ENCODE data around the gene TINAGL1. TPM values are rescaled to one million over a fixed set of nuclear protein-coding genes. Genes with fewer than 3 reads are reported as not detected.

Gene TINAGL1
- total and polyA plus RNA-seq, 2 donors (not counting 3 experiments of a cell fraction or from before 2014, with no cell fraction given), result 312 to 477 TPM

DNA sequence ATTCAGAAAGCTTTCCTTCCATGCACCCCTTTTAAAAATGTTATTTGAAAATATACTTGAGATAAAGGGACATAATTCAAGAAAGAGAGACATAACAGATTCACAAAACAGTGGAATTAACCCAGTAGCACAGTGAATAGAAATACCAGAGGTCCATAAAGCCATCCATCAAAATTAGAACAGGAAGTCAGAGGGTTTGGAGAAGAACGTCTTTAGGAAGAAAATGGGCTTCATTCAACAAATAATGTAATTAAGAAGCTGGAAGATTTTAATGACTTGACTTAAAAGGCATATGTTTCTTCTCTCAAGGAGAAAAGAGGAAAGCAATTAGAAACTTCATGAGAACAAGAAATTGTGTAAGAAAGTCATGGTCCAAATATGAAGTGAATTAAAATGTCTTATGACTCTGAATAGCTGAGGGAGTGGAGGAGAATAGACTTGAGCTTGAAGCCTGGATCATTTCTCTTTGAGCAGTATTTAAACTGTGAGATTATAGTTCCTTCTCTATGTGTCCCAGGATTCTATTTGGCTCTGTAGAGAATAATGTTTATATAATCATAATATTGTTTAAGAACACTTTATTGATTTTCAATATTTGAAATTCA, 33.3 kb downstream of the TINAGL1 start:
- intact Hi-C loops (cut with micrococcal nuclease), result loop anchor here (10.0 kb wide), 1 partner anchor 215 kb away; no protein-coding TSS in a partner anchor

More for the DNA sequence above, 33.3 kb downstream of the TINAGL1 start:
- no peaks in the 10 kb centered on the region for H3K79me2 ChIP-seq (ENCODE audit: control insufficient read depth, insufficient read depth, low read length)
- no peak overlapping the region for H3K4me2 ChIP-seq (ENCODE audit: insufficient read depth, low read length)
- H3K27me3 ChIP-seq (ENCODE audit: control insufficient read depth in 2 of 2, insufficient read depth in 2 of 2, low read length in 2 of 2), result peaks cover 0 to 2% of the 10 kb centered on the region in 2 experiments
- dilution Hi-C loops (cut with MboI; ENCODE audit: extremely low pct_ligation_motif_present, low sequenced_read_pairs), result no loop called here
- CTCF ChIA-PET, result interaction anchor here (1.3 to 4.6 kb wide), 2 partner anchors 9 to 13 kb away, joined by 3 to 15 read pairs; no protein-coding TSS in a partner anchor
- H3K36me3 ChIP-seq (ENCODE audit: control insufficient read depth in 2 of 2, extremely low read depth in 1 of 2, insufficient read depth in 2 of 2, low read length in 2 of 2), result no peaks in the 10 kb centered on the region
- no peaks in the 10 kb centered on the region for H4K20me1 ChIP-seq (replicated peaks; ENCODE audit: control insufficient read depth, extremely low read depth, insufficient read depth, low read length)
- no peaks in the 10 kb centered on the region for H3K9me1 ChIP-seq (replicated peaks; ENCODE audit: control insufficient read depth, extremely low read depth, insufficient read depth, low read length)
- no peak for FAIRE-seq
- no peak overlapping the region for H3K27ac ChIP-seq (ENCODE audit: insufficient read depth, low read depth, low read length)
- no peaks in the 10 kb centered on the region for H3K4me1 ChIP-seq (ENCODE audit: control insufficient read depth, extremely low read depth, insufficient read depth, low read length)
- no TSS peak for BruUV-seq (replicated peaks)
- TF ChIP-seq JUN (IDR thresholded peaks at IDR 0.05; ENCODE audit: borderline replicate concordance, insufficient read depth, insufficient read length, low read depth) (no peak), FOS (IDR thresholded peaks at IDR 0.05; ENCODE audit: borderline replicate concordance, insufficient read depth, low read length) (no peak), GATA2 (IDR thresholded peaks at IDR 0.05; ENCODE audit: insufficient read depth, insufficient read length, low read depth, low read length) (no peak), POLR2AphosphoS5 (IDR thresholded peaks at IDR 0.05; ENCODE audit: insufficient read depth, low read depth, low read length) (no peak), EZH2 (IDR thresholded peaks at IDR 0.05; ENCODE audit: borderline replicate concordance, low read depth, low read length, severe bottlenecking) (no peak), POLR2A (IDR thresholded peaks at IDR 0.05; ENCODE audit: low read depth, low read length) (no peak), MYC (IDR thresholded peaks at IDR 0.05; ENCODE audit: low read depth, low read length) (no peak)
- TF ChIP-seq, protein P1, sequence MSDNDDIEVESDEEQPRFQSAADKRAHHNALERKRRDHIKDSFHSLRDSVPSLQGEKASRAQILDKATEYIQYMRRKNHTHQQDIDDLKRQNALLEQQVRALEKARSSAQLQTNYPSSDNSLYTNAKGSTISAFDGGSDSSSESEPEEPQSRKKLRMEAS (IDR thresholded peaks at IDR 0.05; ENCODE audit: insufficient read depth, insufficient read length), result no peak
- TF ChIP-seq, protein P2, sequence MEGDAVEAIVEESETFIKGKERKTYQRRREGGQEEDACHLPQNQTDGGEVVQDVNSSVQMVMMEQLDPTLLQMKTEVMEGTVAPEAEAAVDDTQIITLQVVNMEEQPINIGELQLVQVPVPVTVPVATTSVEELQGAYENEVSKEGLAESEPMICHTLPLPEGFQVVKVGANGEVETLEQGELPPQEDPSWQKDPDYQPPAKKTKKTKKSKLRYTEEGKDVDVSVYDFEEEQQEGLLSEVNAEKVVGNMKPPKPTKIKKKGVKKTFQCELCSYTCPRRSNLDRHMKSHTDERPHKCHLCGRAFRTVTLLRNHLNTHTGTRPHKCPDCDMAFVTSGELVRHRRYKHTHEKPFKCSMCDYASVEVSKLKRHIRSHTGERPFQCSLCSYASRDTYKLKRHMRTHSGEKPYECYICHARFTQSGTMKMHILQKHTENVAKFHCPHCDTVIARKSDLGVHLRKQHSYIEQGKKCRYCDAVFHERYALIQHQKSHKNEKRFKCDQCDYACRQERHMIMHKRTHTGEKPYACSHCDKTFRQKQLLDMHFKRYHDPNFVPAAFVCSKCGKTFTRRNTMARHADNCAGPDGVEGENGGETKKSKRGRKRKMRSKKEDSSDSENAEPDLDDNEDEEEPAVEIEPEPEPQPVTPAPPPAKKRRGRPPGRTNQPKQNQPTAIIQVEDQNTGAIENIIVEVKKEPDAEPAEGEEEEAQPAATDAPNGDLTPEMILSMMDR (IDR thresholded peaks at IDR 0.05; ENCODE audit: extremely low read depth in 1 of 2, insufficient read depth in 1 of 2, low read depth in 1 of 2, low read length in 2 of 2), result no peak
- H3K9me3 ChIP-seq (replicated peaks; ENCODE audit: control insufficient read depth, insufficient read depth, low read length), result no peaks in the 10 kb centered on the region
- POLR2A ChIA-PET, result no interaction called here
- H3K9ac ChIP-seq (replicated peaks; ENCODE audit: extremely low read depth, insufficient read depth, low read length), result no peak overlapping the region
- no peak for DNase-seq (ENCODE audit: low read depth, low spot score)
- no peak overlapping the region for H3K4me3 ChIP-seq (replicated peaks in 1 of 3; ENCODE audit: insufficient read depth in 1 of 3, low read depth in 1 of 3, low read length in 3 of 3)
- no peak overlapping the region for H2AFZ ChIP-seq (ENCODE audit: low read depth, low read length)

Data from endothelial cell of umbilical vein (primary cell).